Measurements from ENCODE around the gene ATG12.

DNA sequence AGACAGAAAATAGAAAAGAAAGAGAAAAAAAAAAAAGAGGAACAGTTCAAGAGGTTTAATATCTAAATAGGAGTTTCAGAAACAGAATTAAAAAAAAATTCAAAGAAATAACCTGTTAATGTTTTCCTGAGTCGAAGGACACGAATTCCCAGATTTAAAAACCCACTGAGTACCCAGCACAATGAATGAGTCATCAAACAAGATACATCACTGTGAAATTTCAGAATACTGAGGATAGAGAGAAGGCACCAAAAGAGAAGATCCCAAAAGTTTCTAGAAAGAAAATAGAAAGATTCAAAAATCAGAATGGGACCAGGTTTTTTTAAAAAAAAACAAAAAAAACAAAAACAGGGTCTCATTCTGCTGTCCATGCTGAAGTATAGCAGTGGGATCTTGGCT is 33.7 kb downstream of the ATG12 start:
- TF ChIP-seq, protein P1, sequence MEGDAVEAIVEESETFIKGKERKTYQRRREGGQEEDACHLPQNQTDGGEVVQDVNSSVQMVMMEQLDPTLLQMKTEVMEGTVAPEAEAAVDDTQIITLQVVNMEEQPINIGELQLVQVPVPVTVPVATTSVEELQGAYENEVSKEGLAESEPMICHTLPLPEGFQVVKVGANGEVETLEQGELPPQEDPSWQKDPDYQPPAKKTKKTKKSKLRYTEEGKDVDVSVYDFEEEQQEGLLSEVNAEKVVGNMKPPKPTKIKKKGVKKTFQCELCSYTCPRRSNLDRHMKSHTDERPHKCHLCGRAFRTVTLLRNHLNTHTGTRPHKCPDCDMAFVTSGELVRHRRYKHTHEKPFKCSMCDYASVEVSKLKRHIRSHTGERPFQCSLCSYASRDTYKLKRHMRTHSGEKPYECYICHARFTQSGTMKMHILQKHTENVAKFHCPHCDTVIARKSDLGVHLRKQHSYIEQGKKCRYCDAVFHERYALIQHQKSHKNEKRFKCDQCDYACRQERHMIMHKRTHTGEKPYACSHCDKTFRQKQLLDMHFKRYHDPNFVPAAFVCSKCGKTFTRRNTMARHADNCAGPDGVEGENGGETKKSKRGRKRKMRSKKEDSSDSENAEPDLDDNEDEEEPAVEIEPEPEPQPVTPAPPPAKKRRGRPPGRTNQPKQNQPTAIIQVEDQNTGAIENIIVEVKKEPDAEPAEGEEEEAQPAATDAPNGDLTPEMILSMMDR (IDR thresholded peaks at IDR 0.05), result no peak
- TF ChIP-seq POLR2AphosphoS5 (IDR thresholded peaks at IDR 0.05) (no peak), POLR2A (IDR thresholded peaks at IDR 0.05) (no peak)
